Stimulated activated CD4-positive, alpha-beta T cell treated with anti-CD3 and anti-CD28 coated beads, Interleukin-2, amount 100 ng/mL, for 4 hours (primary cell): ENCODE measurements around the gene DLK2.
"Not testable (repeated sequence)": the region's sequence is repeated elsewhere in the genome, so short reads cannot be mapped to it uniquely, and the experiment has no call there.

Experiments
- DNase-seq: peaks from one replicate; pipeline ENCODE4 v3.0.0-alpha.2; 2020; ENCODE audit warnings: low read depth

Gene DLK2

DNA sequence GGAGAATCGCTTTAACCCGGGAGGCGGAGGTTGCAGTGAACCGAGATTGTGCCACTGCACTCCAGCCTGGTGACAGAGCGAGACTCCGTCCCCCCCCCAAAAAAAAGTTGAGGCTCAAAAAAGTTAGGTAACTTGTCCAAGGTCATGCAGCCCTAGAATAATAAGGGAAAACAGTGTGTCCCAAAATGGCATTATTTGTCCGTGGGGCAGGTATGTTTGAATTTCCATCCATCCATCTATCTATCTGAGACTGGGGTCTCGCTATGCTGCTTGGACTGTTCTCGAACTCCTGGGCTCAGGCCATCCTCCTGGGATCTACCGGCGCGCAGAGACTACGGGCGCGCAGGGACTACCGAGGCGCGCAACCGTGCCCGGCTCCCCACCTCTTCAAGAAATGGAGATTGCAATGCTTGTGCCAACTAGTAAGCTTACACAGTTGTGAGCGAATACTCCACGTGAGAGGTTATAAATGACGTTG lies 28.4 kb downstream of the DLK2 start:
- DNase-seq, result no peak

DNA sequence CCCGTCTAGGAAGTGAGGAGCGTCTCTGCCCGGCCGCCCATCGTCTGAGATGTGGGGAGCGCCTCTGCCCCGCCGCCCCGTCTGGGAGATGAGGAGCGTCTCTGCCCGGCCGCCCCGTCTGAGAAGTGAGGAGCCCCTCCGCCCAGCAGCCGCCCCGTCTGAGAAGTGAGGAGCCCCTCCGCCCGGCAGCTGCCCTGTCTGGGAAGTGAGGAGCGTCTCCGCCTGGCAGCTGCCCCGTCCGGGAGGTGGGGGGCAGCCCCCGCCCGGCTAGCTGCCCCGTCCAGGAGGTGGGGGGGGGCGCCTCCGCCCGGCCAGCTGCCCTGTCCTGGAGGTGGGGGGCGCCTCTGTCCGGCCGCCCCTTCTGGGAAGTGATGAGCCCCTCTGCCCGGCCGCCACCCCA lies 30.3 kb downstream of the DLK2 start:
- not testable (repeated sequence) for DNase-seq

DNA sequence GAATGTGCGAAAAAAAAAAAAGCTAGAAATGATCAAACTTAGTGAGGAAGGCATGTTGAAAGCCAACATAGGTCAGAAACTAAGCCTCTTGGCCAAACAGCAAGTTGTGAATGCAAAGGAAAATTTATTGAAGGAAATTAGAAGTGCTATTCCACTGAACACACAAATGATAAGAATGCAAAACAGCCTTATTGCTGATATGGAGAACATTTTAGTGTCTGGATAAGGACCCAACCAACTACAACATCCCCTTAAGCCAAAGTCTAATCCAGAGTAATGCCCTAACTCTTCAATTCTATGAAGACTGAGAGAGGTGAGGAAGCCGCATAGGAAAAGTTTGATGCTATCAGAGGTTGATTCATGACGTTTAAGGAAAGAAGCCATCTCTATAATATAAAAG lies 33.5 kb downstream of the DLK2 start:
- DNase-seq, result no peak

DNA sequence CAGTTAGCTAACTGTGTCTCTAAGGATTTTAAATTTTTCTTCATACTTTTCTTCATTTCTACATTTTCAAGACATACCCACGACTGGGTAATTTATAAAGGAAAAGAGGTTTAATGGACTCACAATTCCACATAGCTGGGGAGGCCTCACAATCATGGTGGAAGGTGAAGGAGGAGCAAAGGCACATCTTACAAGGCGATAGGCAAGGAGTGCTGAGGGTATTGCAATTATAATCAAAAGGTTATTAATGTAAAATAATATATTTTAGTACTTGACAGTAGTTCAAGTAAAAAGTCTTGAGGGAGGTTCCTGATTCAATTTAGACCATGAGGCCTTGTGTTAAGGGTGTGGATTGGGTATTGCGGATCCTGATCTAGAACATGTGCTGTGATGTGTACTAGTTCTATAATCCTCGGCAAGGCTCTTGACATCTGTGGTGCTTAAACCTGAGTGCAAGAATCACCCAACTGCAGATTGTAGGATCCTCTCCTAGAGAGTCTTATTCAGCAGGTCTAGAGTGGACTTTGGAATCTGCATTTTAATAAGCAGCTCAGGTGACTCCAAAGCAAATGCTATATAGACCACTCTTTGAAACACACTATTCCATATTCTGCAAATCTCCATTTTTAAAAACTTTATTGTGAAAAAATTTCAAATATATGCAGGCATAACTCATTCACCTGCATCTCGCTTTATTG lies 35.2 kb downstream of the DLK2 start:
- DNase-seq, result no peak

DNA sequence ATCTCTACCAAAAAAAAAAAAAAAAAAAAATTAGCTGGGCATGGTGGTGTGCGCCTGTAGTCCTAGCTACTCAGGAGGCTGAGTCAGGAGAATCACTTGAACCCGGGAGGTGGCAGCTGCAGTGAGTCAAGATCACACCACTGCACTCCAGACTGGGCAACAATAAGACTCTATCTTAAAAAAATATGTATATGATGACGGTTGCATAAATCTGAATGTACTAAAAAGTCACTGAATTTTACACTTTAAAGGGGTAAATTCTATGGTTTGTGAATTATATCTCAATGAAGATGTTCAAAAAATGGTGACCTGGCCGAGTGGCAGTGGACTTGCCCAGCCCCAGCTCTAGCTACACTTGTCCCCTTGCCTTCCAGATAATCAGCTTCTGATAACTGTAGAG lies 38.4 kb downstream of the DLK2 start:
- no peak for DNase-seq

DNA sequence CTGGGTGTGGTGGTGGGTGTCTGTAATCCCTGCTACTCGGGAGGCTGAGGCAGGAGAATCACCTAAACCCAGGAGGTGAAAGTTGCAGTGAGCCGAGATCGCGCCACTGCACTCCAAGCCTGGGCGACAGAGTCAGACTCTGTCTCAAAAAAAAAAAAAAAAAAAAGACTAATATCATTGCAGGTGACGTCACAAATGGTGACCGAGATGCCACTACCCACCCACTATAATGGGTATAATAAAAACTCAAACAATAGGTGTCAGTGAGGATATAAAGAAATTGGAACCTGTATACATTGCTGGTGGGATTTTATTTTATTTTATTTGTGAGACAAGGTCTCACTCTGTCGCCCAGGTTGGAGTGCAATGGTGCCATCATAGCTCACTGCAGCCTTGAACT lies 40.1 kb downstream of the DLK2 start:
- not testable (repeated sequence) for DNase-seq

DNA sequence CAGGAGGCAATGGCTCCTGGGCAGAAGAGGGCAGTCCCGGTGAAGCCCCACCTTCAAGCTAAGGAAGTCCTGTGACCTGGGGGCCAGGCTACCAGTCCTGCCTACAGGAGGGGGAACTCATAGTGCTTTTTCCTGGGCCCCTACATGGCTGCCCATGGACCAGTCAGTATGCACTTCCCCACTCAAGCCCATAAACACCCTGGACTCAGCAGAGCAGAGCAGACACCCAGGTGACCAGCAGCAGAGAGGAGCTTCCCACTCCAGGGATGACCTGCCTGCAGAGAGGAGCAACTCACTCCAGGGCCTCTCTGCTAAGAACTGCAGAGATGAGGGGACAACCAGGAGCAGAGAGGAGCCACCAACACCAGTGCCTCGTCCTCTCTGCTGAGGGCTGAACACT lies 42.3 kb downstream of the DLK2 start:
- no peak for DNase-seq

DNA sequence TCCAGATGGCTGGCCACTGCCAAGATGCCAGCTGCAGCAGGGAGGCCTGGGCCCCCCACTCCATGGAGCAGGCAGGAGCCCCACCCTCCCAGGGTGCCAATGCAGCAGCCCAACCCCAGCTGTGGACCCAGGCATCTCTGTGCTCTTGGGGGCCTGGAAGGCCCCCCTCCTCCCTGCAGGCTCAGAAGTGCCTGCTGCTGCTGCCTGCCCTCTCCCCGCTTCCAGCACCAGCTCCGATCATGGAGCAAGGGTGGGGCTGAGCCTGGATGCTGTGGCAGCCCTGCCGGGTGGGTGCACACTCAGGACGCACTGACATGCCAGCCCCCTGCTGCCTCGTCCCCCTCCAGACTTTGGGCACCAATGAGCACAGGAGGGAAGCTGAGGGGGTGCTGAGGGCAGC lies 42.8 kb downstream of the DLK2 start:
- no peak for DNase-seq

DNA sequence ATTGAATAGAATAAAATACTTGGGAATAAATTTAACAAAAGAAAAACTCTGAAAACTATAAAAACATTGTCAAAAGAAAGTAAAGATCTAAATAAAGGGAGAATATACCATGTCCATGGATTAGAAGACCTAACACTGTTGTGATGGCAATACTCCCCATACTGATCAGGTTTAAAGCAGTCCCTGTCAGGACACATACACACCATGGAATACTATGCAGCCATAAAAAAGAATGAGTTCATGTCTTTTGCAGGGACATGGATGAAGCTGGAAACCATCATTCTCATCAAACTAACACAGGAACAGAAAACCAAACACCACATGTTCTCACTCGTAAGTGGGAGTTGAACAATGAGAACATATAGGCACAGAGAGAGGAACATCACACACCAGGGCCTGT lies 44.6 kb downstream of the DLK2 start:
- DNase-seq, result not testable (repeated sequence)

DNA sequence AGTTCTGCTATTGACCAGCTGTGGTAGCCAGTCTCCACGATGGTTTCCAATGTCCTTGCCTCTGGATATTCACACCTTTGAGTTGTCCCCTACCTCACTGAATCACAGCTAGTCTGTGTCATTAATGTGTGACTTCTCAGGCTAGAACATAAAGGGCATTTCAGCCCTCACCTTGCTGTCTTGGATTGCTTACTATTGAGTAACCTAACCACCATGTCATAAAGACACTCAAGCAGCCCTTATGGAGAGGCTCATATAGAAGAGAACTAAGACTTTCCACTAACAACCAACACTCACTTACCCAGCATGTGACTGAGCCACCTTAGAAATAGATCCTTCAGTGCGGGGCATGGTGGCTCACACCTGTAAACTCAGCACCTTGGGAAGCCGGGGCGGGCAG lies 47.1 kb downstream of the DLK2 start:
- DNase-seq, result no peak

DNA sequence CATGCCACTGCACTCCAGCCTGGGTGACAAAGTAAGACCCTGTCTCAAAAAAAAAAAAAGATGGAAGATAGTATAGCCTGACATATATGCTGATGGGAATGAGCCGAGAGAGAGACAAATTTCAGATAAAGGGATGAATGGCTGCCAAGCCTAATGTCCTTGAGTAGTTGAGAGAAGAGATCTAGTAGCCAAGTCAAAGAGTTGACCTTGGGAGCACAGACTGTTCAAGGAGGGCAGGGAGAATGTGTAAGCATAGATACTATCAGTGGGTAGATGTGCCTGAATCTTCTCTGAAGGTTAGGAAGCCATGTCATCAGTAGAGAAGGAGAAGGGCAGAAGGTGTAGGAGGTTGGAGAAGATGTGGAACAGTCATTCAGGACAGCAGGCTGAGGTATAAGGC lies 48.1 kb downstream of the DLK2 start:
- no peak for DNase-seq

DNA sequence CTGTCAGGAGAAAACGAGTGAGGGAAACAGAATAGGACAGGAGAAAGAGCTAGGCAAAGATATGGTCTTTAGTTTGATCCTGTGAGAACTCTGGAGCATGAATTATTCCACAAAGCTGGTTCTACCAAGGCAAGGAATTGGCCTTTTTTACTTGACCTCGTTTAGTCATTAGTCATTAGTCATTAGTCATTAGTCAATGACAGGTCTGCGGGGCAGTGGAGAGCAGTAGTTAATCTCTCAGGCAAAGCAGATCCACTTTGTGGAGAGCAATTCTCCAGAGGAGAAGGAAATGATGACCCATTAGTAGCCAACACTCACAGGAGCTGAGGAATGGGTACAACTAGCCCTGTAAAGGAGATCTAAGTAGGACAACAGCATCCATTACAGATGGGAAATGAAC lies 50.0 kb downstream of the DLK2 start:
- DNase-seq, result no peak

DNA sequence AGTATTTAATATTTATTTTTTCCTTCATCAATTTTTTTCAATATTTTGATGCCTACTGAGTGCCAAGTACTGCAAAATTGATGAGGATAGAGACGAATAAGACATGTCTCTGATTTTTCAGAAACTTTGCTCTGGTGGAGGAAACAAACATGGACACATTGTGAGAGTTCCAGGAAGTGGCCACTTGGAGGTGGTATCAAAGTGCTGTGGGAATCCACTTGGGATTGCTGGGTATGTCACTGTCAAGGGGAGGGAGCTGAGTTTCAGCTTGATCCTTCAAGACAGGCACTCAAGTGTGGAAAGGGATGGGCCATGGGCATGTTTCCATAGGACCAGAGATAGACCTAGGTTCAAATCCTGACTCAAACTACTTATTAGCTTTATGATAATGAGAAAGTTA lies 52.5 kb downstream of the DLK2 start:
- no peak for DNase-seq

DNA sequence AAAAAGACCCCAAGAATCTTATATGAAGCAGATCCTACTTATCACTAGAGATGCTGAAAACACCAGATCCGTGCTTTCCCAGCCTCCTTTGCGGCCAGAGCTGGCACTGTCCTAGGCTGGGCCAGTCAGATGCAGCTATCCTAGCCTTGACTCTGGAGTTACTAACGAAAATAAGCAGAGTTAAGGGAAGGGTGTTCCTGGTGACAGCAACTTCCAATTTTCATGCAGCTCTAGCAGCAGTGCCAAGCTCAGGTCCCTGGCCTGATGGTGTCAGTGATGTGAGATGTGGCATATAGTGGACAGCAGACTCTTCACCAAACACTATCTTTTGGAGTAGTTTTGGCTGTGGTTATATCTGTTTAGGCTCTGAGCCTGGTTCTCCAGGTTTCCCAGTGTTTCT lies 53.6 kb downstream of the DLK2 start:
- no peak for DNase-seq
